Keratinocyte (primary cell): Measurements from ENCODE around the gene AMN. TPM values are rescaled to one million over a fixed set of nuclear protein-coding genes. Genes with fewer than 3 reads are reported as not detected.

Experiments
- DNase-seq: peaks from one replicate; pipeline ENCODE4 v3.0.0-alpha.2; 2011; ENCODE audit warnings: low read depth, missing footprints, low spot score
- FAIRE-seq: peaks from 2 replicates; lab custom pipeline; 2011; peaks lifted over from hg19 to GRCh38; lab: Jason Lieb, UNC
- H2AFZ ChIP-seq: 2 replicates; pipeline ENCODE4 v1.6.0; 2012; ENCODE audit warnings: low read length, control low read depth, inconsistent platforms; ENCODE audit not compliant: control insufficient read depth
- H3K27ac ChIP-seq: 2 replicates; pipeline ENCODE4 v1.5.1; 2011; ENCODE audit warnings: low read length; ENCODE audit not compliant: control insufficient read depth, insufficient read depth
- H3K27me3 ChIP-seq: 3 replicates; pipeline ENCODE4 v1.6.0; 2011; ENCODE audit warnings: low read length; ENCODE audit not compliant: control insufficient read depth, insufficient read depth; ENCODE audit errors: extremely low read depth
- H3K36me3 ChIP-seq, 2 experiments: 2 replicates in 1 of 2; 3 replicates in 1 of 2; pipeline ENCODE4 v1.5.1; 2011; ENCODE audit warnings: low read length in 2 of 2, mild to moderate bottlenecking in 1 of 2; ENCODE audit not compliant: control insufficient read depth in 2 of 2, insufficient read depth in 2 of 2; ENCODE audit errors: extremely low read depth in 1 of 2
- H3K4me1 ChIP-seq: 3 replicates; pipeline ENCODE4 v1.5.1; 2011; ENCODE audit warnings: low read length; ENCODE audit not compliant: control insufficient read depth, insufficient read depth; ENCODE audit errors: extremely low read depth
- H3K4me2 ChIP-seq: 3 replicates; pipeline ENCODE4 v1.6.0; 2011; ENCODE audit warnings: low read depth, low read length; ENCODE audit not compliant: control insufficient read depth, insufficient read depth; ENCODE audit errors: extremely low read depth
- H3K4me3 ChIP-seq, 3 experiments: fragments of 200-600 bp in 1 of 3; sonication (generic) in 1 of 3; 2 replicates in 2 of 3; 3 replicates in 1 of 3; pipeline ENCODE4 v1.5.1; 2011 to 2016; ENCODE audit warnings: low read length in 3 of 3, mild to moderate bottlenecking in 3 of 3, control low read depth in 2 of 3, inconsistent platforms in 1 of 3, low read depth in 1 of 3, mixed read lengths in 1 of 3, mixed run types in 1 of 3, moderate library complexity in 1 of 3; ENCODE audit not compliant: control insufficient read depth in 2 of 3, insufficient read depth in 2 of 3; ENCODE audit errors: extremely low read depth in 1 of 3
- H3K79me2 ChIP-seq: 2 replicates; pipeline ENCODE4 v1.6.0; 2012; ENCODE audit warnings: low read length; ENCODE audit not compliant: control insufficient read depth, insufficient read depth
- H3K9ac ChIP-seq: 3 replicates; pipeline ENCODE4 v1.6.0; 2011; ENCODE audit warnings: low read length; ENCODE audit not compliant: control insufficient read depth, insufficient read depth; ENCODE audit errors: extremely low read depth
- H3K9me1 ChIP-seq: 3 replicates; pipeline ENCODE4 v1.6.0; 2011; ENCODE audit warnings: low read length; ENCODE audit not compliant: control insufficient read depth, insufficient read depth; ENCODE audit errors: extremely low read depth
- H3K9me3 ChIP-seq: 2 replicates; pipeline ENCODE4 v1.5.1; 2012; ENCODE audit warnings: low read depth, low read length; ENCODE audit not compliant: control insufficient read depth
- H4K20me1 ChIP-seq: 3 replicates; pipeline ENCODE4 v1.6.0; 2011; ENCODE audit warnings: low read length; ENCODE audit not compliant: control insufficient read depth, insufficient read depth; ENCODE audit errors: extremely low read depth
- EZH2 ChIP-seq: IDR thresholded peaks from one replicate; pipeline ENCODE4 v1.6.1; 2012; ENCODE audit warnings: inconsistent platforms, mild to moderate bottlenecking, low read length, moderate library complexity
- dilution Hi-C: fragments of 300-500 bp; cut with MboI; formaldehyde crosslinking; loops from one replicate; pipeline ENCODE4 v1.7.0; 2020; ENCODE audit warnings: low sequenced_read_pairs; ENCODE audit not compliant: extremely low pct_ligation_motif_present
- polyA plus RNA-seq, 5 experiments: library from polyadenylated mRNA; depleted of rRNA in 3 of 5; stranded (reverse) in 3 of 5; stranded (forward) in 1 of 5; unstranded in 1 of 5; fragments of >200 nt; gene quantifications; 1 replicate in 1 of 5; 2 replicates in 3 of 5; 3 replicates in 1 of 5; pipeline versions ENCODE4 v1.2.1 to v1.2.3, GENCODE V29; 2011 to 2012; ENCODE audit warnings: missing spikeins in 2 of 5, low read depth in 1 of 5, low replicate concordance in 1 of 5
- TF ChIP-seq, protein P1 (sequence below), 3 experiments: IDR thresholded peaks in 1 of 3; conservative IDR thresholded peaks in 1 of 3; optimal IDR thresholded peaks in 1 of 3; 2 replicates in 2 of 3; 3 replicates in 1 of 3; pipeline versions ENCODE3 to v1.5.1; 2011; ENCODE audit warnings: low read length in 3 of 3, mild to moderate bottlenecking in 3 of 3, moderate library complexity in 2 of 3, control low read depth in 1 of 3, inconsistent platforms in 1 of 3; ENCODE audit not compliant: insufficient read depth in 2 of 3; ENCODE audit errors: extremely low read depth in 1 of 3

The AMN gene
- polyA plus RNA-seq, 1 donor (not counting 4 experiments of a cell fraction or from before 2014, with no cell fraction given): 0.22 TPM

DNA sequence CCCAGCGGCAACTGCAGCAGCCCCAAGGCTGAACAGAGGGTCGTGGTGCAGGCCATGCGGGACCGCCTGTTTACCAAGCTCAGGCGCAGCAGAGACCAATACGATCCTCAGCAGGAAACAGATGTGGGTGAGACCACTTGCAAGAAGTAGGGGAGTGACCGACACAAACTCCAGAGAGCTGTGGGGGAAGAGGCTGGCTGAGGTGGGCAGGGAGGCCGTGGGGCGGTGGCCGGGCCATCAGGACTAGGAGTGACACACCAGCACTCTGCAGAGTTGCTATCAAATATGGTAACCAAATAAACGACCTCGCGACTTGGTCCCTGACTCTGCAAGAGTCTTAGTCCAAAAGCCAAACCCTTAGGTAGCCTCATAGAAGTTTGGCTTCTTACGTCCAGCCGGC lies 30.6 kb downstream of the AMN start:
- Histone ChIP-seq H3K4me2 (no peak overlapping the region), H3K79me2 (no peaks in the 10 kb centered on the region), H4K20me1 (no peaks in the 10 kb centered on the region), H3K4me3 (no peak overlapping the region), H3K9ac (no peak overlapping the region), H3K9me1 (no peaks in the 10 kb centered on the region), H3K27ac (no peak overlapping the region), H3K27me3 (no peaks in the 10 kb centered on the region), H3K36me3 (peaks cover 37 to 41% of the 10 kb centered on the region in 2 experiments), H2AFZ (no peak overlapping the region), H3K4me1 (no peaks in the 10 kb centered on the region), H3K9me3 (no peaks in the 10 kb centered on the region)
- dilution Hi-C loops: no loop called here
- no peak for FAIRE-seq
- no peak for DNase-seq
- no peak for TF ChIP-seq EZH2
- TF ChIP-seq, protein P1, sequence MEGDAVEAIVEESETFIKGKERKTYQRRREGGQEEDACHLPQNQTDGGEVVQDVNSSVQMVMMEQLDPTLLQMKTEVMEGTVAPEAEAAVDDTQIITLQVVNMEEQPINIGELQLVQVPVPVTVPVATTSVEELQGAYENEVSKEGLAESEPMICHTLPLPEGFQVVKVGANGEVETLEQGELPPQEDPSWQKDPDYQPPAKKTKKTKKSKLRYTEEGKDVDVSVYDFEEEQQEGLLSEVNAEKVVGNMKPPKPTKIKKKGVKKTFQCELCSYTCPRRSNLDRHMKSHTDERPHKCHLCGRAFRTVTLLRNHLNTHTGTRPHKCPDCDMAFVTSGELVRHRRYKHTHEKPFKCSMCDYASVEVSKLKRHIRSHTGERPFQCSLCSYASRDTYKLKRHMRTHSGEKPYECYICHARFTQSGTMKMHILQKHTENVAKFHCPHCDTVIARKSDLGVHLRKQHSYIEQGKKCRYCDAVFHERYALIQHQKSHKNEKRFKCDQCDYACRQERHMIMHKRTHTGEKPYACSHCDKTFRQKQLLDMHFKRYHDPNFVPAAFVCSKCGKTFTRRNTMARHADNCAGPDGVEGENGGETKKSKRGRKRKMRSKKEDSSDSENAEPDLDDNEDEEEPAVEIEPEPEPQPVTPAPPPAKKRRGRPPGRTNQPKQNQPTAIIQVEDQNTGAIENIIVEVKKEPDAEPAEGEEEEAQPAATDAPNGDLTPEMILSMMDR (optimal IDR thresholded peaks at IDR 0.05 in 1 of 3, IDR thresholded peaks at IDR 0.05 in 1 of 3, conservative IDR thresholded peaks at IDR 0.05 in 1 of 3; ENCODE audit: extremely low read depth in 1 of 3, insufficient read depth in 2 of 3, low read length in 3 of 3): no peak

DNA sequence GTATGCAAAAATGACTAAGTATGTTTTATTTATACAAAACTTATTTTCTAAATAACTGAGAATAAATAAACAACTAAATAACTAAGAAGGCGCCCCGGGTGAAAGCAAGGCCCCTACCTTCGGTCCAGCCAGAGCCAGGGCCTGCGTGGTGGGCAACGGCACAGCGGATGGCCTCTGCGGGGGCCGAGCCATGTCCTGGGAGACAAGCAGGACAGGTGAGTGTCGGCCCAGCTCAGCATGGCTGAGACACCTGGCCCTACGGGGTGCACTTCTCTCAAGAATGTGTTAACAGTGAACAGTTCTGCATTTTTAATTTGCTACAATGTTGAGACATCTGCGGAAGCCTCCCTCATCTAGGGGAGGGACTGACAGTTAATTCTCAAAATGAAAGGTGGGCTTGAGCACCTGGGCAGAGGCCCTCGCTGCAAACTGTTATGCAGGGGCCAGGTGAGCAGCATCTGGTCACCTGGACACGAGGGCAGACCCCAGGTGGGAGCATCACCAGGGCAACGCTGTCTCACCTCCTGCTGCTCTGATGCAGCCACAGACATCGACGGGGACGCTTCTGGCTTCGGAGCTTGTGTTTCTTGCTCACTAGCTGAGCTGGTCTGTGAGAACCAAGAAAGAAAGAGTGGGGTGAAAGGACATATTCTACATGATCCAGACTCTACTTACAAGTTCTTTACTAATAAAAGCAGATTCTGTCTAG lies 31.8 kb downstream of the AMN start:
- no peaks in the 10 kb centered on the region for H3K79me2 ChIP-seq
- no peaks in the 10 kb centered on the region for H3K9me1 ChIP-seq
- H3K27ac ChIP-seq: no peak overlapping the region
- DNase-seq (no peak), FAIRE-seq (no peak)
- H3K4me2 ChIP-seq: no peak overlapping the region
- no peak overlapping the region for H3K4me3 ChIP-seq
- H3K9me3 ChIP-seq: no peaks in the 10 kb centered on the region
- no peaks in the 10 kb centered on the region for H3K27me3 ChIP-seq
- no peak overlapping the region for H2AFZ ChIP-seq
- H4K20me1 ChIP-seq: no peaks in the 10 kb centered on the region
- TF ChIP-seq, protein P1 (optimal IDR thresholded peaks at IDR 0.05 in 1 of 3, IDR thresholded peaks at IDR 0.05 in 1 of 3, conservative IDR thresholded peaks at IDR 0.05 in 1 of 3; ENCODE audit: extremely low read depth in 1 of 3, insufficient read depth in 2 of 3, low read length in 3 of 3): no peak
- no peak for TF ChIP-seq EZH2
- no peaks in the 10 kb centered on the region for H3K4me1 ChIP-seq
- dilution Hi-C loops: no loop called here
- no peak overlapping the region for H3K9ac ChIP-seq
- H3K36me3 ChIP-seq: peaks cover 36 to 46% of the 10 kb centered on the region in 2 experiments
